Nephron (organoid): ENCODE results near the gene EFCAB3.

ENCODE experiments used
- H3K27ac Mint-ChIP-seq, 3 experiments: 2 replicates each; pipeline ENCODE4 v1.8.0; 2020; ENCODE audit warnings: mixed read lengths in 3 of 3, mild to moderate bottlenecking in 2 of 3, moderate library complexity in 1 of 3
- H3K27me3 Mint-ChIP-seq: 2 replicates; pipeline ENCODE4 v1.8.0; 2021; ENCODE audit warnings: low read depth, mild to moderate bottlenecking, moderate library complexity, mixed read lengths
- H3K36me3 Mint-ChIP-seq: 2 replicates; pipeline ENCODE4 v1.8.0; 2020; ENCODE audit warnings: low read depth, mixed read lengths
- H3K4me1 Mint-ChIP-seq: 2 replicates; pipeline ENCODE4 v1.8.0; 2020; ENCODE audit warnings: mixed read lengths
- H3K4me3 Mint-ChIP-seq, 3 experiments: 2 replicates each; pipeline ENCODE4 v1.8.0; 2020; ENCODE audit warnings: mild to moderate bottlenecking in 3 of 3, mixed read lengths in 3 of 3, moderate library complexity in 2 of 3
- H3K9me3 Mint-ChIP-seq: 2 replicates; pipeline ENCODE4 v1.8.0; 2020; ENCODE audit warnings: mixed read lengths
- CTCF ChIP-seq, 3 experiments: fragments of 200-600 bp; sonication (generic); IDR thresholded peaks; one replicate each; pipeline ENCODE4 v1.5.0; 2021; ENCODE audit warnings: antibody characterized with exemption in 3 of 3; ENCODE audit not compliant: unreplicated experiment in 3 of 3

Gene EFCAB3

GRCh38 chr17:62380253-62380652, at the start of gene EFCAB3:
Gene EFCAB3, plus strand, starts transcription at chr17:62380553. Its CDS starts 2,427 bp downstream, at chr17:62382980.
- no peaks in the 10 kb centered on the region for H3K4me1 Mint-ChIP-seq
- H3K27me3 Mint-ChIP-seq: peaks cover 11% of the 10 kb centered on the region
- H3K4me3 Mint-ChIP-seq: no peak within 1 kb of the TSS
- no peak within 1 kb of the TSS for H3K27ac Mint-ChIP-seq
- no peak for TF ChIP-seq CTCF (IDR thresholded peaks at IDR 0.05; ENCODE audit: unreplicated experiment in 3 of 3)
- H3K9me3 Mint-ChIP-seq: no peaks in the 10 kb centered on the region
- no peaks in the 10 kb centered on the region for H3K36me3 Mint-ChIP-seq

GRCh38 chr17:62336527-62336926, 43.8 kb upstream of the EFCAB3 start:
- Mint-ChIP-seq H3K4me1 (no peaks in the 10 kb centered on the region), H3K27me3 (no peaks in the 10 kb centered on the region), H3K27ac (no peak overlapping the region), H3K4me3 (no peak overlapping the region), H3K36me3 (no peaks in the 10 kb centered on the region), H3K9me3 (peaks cover 10% of the 10 kb centered on the region)
- no peak for TF ChIP-seq CTCF (IDR thresholded peaks at IDR 0.05; ENCODE audit: unreplicated experiment in 3 of 3)

GRCh38 chr17:62343764-62344270, 36.5 kb upstream of the EFCAB3 start:
- H3K27me3 Mint-ChIP-seq: peaks cover 24% of the 10 kb centered on the region
- no peak for TF ChIP-seq CTCF (IDR thresholded peaks at IDR 0.05; ENCODE audit: unreplicated experiment in 3 of 3)
- H3K4me3 Mint-ChIP-seq: no peak overlapping the region
- no peak overlapping the region for H3K27ac Mint-ChIP-seq
- H3K4me1 Mint-ChIP-seq: no peaks in the 10 kb centered on the region
- H3K9me3 Mint-ChIP-seq: peaks cover 6% of the 10 kb centered on the region
- no peaks in the 10 kb centered on the region for H3K36me3 Mint-ChIP-seq

- Mint-ChIP-seq H3K4me1 (no peaks in the 10 kb centered on the region), H3K27me3 (peaks cover 34% of the 10 kb centered on the region), H3K36me3 (no peaks in the 10 kb centered on the region), H3K27ac (no peak overlapping the region), H3K9me3 (peaks cover 3% of the 10 kb centered on the region), H3K4me3 (no peak overlapping the region)
- no peak for TF ChIP-seq CTCF (IDR thresholded peaks at IDR 0.05; ENCODE audit: unreplicated experiment in 3 of 3)
These were observed 29.2 kb upstream of the EFCAB3 start for GRCh38 chr17:62351176-62351575.

- Mint-ChIP-seq H3K4me3 (no peak overlapping the region), H3K9me3 (peaks cover 3% of the 10 kb centered on the region), H3K36me3 (no peaks in the 10 kb centered on the region), H3K27me3 (peaks cover 7% of the 10 kb centered on the region), H3K4me1 (no peaks in the 10 kb centered on the region), H3K27ac (no peak overlapping the region)
- no peak for TF ChIP-seq CTCF (IDR thresholded peaks at IDR 0.05; ENCODE audit: unreplicated experiment in 3 of 3)
These were observed 14.2 kb upstream of the EFCAB3 start for GRCh38 chr17:62366191-62366590.

GRCh38 chr17:62381561-62381960, 1.2 kb downstream of the EFCAB3 start:
- Mint-ChIP-seq H3K4me1 (no peaks in the 10 kb centered on the region), H3K27ac (no peak overlapping the region), H3K9me3 (no peaks in the 10 kb centered on the region), H3K36me3 (no peaks in the 10 kb centered on the region), H3K27me3 (peaks cover 4% of the 10 kb centered on the region), H3K4me3 (no peak overlapping the region)
- no peak for TF ChIP-seq CTCF (IDR thresholded peaks at IDR 0.05; ENCODE audit: unreplicated experiment in 3 of 3)
